ENCODE results near the gene C10orf90. TPM values are rescaled to one million over a fixed set of nuclear protein-coding genes. Genes with fewer than 3 reads are reported as not detected.

Gene C10orf90
- total and polyA plus RNA-seq, 11 donors = not detected

DNA sequence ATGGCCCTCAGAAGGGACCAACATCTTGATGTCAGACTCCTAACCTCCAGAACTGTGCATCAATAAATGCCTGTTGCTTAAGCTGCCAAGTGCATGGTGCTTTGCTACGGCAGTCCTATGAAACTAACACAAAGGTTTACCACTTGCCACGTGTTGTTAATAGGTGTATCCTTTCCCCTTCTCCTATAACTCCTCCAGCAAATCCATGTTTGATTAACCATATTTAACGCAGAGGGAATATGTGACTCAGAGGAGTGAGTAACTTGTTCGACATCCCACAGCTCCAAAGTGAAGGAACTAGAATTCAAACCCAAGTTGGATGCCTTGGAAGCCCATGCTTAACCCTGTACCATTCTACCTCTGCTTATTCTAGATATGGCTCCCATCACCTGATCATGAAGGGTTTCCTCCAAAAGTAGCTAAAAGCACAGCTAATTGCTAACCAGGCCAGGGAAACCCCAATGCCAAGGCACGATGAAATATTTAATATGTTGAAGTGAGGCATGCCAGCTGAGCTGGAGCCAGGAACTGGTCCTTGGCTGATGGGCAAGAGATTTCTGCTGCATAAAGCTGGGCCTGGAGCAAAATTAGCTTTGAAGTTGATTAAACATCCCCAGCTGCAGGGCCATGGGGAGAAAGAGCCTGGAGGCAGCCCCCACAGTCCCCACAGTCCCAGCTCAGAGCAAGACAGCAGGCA is 131.9 kb downstream of the C10orf90 start:
- peaks cover 0 to 12% (median 0%) of the 10 kb centered on the region in 9 donors for H3K27me3 ChIP-seq
- no peak overlapping the region for H3K27ac ChIP-seq
- no peaks in the 10 kb centered on the region for H3K36me3 ChIP-seq
- H3K9me3 ChIP-seq = no peaks in the 10 kb centered on the region
- no peaks in the 10 kb centered on the region for H3K4me1 ChIP-seq
- 83 to 90% (median 87%) methylated on average over 5 of the region's 5 CpGs for WGBS, 4 donors
- TF ChIP-seq CTCF (IDR thresholded peaks at IDR 0.05) (no peak), POLR2A (IDR thresholded peaks at IDR 0.05) (no peak)
- DNase-seq (no peak), ATAC-seq (no peak)
- intact Hi-C loops (cut with DNase I) = no loop called here
- no peak overlapping the region for H3K4me3 ChIP-seq

GRCh38 chr10:126536656-126537055 is 133.8 kb downstream of the C10orf90 start:
- no peaks in the 10 kb centered on the region for H3K4me1 ChIP-seq

DNA sequence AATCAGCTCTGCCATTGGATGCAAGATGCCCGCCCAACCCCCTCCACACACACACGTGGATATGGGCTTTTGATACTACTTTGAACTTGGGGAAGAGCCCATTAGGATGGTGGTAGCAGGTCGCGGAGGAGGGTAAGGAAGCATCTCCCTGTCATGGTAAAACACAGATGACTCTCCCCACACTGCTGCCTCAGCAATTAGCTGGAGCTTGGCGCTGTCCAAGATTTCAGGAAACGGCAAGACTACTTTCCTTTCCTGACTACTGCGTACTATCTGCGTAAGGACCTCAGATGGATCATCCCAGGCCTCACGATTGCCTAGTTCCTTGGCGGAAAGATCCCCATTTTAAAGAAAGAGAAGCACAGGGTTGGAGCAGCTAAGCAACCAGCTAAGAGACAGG is 134.3 kb downstream of the C10orf90 start:
- no peaks in the 10 kb centered on the region for H3K4me1 ChIP-seq
- H3K9me3 ChIP-seq = no peaks in the 10 kb centered on the region
- ATAC-seq (no peak), DNase-seq (no peak)
- no peaks in the 10 kb centered on the region for H3K36me3 ChIP-seq
- H3K4me3 ChIP-seq = no peak overlapping the region
- H3K27ac ChIP-seq = no peak overlapping the region
- 63 to 77% (median 70%) methylated on average over 10 of the region's 10 CpGs for WGBS, 4 donors
- intact Hi-C loops (cut with DNase I) = no loop called here
- no peak for TF ChIP-seq CTCF (IDR thresholded peaks at IDR 0.05)
- TF ChIP-seq POLR2A (IDR thresholded peaks at IDR 0.05) = no peak
- H3K27me3 ChIP-seq = peaks cover 0 to 10% (median 0%) of the 10 kb centered on the region in 9 donors

More at GRCh38 chr10:126536656-126537055, 133.8 kb downstream of the C10orf90 start:
- no peak for TF ChIP-seq POLR2A (IDR thresholded peaks at IDR 0.05)
- no peak for TF ChIP-seq CTCF (IDR thresholded peaks at IDR 0.05)
- H3K9me3 ChIP-seq = no peaks in the 10 kb centered on the region
- DNase-seq = no peak
- WGBS, 4 donors = 68 to 81% (median 74%) methylated on average over 3 of the region's 3 CpGs
- no peak overlapping the region for H3K27ac ChIP-seq
- no peak for ATAC-seq
- peaks cover 0 to 10% (median 0%) of the 10 kb centered on the region in 9 donors for H3K27me3 ChIP-seq
- no peaks in the 10 kb centered on the region for H3K36me3 ChIP-seq
- no peak overlapping the region for H3K4me3 ChIP-seq
- intact Hi-C loops (cut with DNase I) = no loop called here

GRCh38 chr10:126533644-126534043 is 136.8 kb downstream of the C10orf90 start:
- Histone ChIP-seq H3K9me3 (no peaks in the 10 kb centered on the region), H3K4me1 (no peaks in the 10 kb centered on the region), H3K27ac (no peak overlapping the region), H3K27me3 (peaks cover 0 to 7% (median 0%) of the 10 kb centered on the region in 9 donors), H3K36me3 (no peaks in the 10 kb centered on the region), H3K4me3 (no peak overlapping the region)
- DNase-seq (no peak), ATAC-seq (no peak)
- intact Hi-C loops (cut with DNase I) = no loop called here
- TF ChIP-seq CTCF (IDR thresholded peaks at IDR 0.05) (no peak), POLR2A (IDR thresholded peaks at IDR 0.05) (no peak)
- WGBS, 4 donors = 85 to 90% (median 88%) methylated on average over 5 of the region's 5 CpGs
